ENCODE data around the gene RABGGTA. TPM values are rescaled to one million over a fixed set of nuclear protein-coding genes. Genes with fewer than 3 reads are reported as not detected.

Gene RABGGTA
- total RNA-seq, 1 donor: 21.2 TPM

GRCh38 chr14:24300326-24300980 is 29.1 kb upstream of the RABGGTA start:
- H3K4me3 ChIP-seq (ENCODE audit: low read depth, low read length): peak overlapping the region; percentile 99
- no peak for TF ChIP-seq CTCF (IDR thresholded peaks at IDR 0.05; ENCODE audit: insufficient read depth, low read length)
- DNase-seq (ENCODE audit: low read depth): no peak

- peak within 1 kb of the TSS; percentile 99 for H3K4me3 ChIP-seq (ENCODE audit: low read depth, low read length)
- TF ChIP-seq CTCF (IDR thresholded peaks at IDR 0.05; ENCODE audit: insufficient read depth, low read length): no peak
- DNase-seq (ENCODE audit: low read depth): peak; percentile 85
Observed at GRCh38 chr14:24299255-24300191, 28.1 kb upstream of the RABGGTA start, which contains the start of the genes DHRS1 and NOP9. TSS of gene DHRS1 (minus strand) at chr14:24299780. CDS start at chr14:24299106, 674 bp downstream. TSS of gene NOP9 (plus strand) at chr14:24299850. CDS start at chr14:24299955, 105 bp downstream.

DNA sequence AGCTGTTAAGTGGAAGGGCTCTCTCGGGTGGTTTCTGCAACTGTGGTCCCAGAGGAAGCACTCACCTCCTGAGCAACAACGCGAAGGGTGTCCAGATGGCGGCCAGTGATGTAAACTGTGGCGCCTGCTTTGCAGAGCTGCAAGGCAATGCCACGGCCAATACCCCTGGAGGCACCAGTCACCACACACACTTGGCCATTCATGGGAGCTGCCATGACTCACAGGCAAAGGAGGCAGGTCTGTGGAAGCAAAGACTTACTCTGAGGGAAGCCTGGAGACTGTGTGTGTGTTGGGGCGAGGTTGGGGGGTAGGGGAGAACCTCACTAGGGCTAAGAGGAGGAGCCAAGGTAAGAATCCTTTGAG is 27.5 kb upstream of the RABGGTA start:
- DNase-seq (ENCODE audit: low read depth): peak; percentile 55
- TF ChIP-seq CTCF (IDR thresholded peaks at IDR 0.05; ENCODE audit: insufficient read depth, low read length): no peak
- H3K4me3 ChIP-seq (ENCODE audit: low read depth, low read length): peak overlapping the region; percentile 99

GRCh38 chr14:24297190-24297964 is 26.0 kb upstream of the RABGGTA start:
- DNase-seq (ENCODE audit: low read depth): peak; percentile 27
- peak; percentile 41 for TF ChIP-seq CTCF (IDR thresholded peaks at IDR 0.05; ENCODE audit: insufficient read depth, low read length)
- H3K4me3 ChIP-seq (ENCODE audit: low read depth, low read length): no peak overlapping the region

DNA sequence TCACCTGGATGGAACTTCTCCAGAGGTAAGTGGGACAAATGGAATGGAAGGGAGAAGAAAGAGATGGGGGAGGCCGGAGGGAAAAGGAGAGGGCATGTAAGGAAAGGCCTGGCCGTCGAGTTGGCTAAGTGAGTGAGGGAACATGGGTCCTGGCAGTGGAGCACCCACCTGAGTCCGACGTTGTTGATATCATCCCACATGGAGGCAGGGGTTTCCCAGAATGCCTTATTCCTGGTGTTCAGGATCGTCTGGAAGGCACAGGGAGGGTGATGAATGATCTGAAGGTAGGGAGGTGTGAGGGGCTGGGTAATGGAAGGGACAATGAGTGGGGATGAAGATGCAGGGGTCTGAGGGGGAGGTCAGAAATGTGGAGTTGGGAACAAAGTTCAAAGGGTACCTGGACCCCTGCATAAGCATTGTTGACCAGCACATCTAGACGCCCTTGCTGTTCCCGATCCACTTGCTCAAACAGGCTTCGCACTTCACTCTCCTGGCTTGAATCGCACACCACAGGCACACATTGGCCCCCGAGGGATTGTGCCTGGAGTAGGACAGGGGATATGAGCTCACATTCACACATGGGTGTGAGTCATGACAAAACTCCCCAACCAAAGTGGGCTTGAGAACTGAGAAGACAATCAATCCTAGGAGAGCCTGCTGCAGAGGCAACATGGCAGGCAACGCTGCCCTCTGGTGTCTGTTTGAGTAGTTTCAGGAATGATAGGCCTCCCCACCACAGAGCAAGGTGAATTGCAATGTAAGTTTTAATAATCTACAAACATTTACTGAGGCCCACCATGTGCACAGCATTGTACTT is 25.2 kb upstream of the RABGGTA start:
- no peak overlapping the region for H3K4me3 ChIP-seq (ENCODE audit: low read depth, low read length)
- DNase-seq (ENCODE audit: low read depth): peak; percentile 93
- peak; percentile 75 for TF ChIP-seq CTCF (IDR thresholded peaks at IDR 0.05; ENCODE audit: insufficient read depth, low read length)

DNA sequence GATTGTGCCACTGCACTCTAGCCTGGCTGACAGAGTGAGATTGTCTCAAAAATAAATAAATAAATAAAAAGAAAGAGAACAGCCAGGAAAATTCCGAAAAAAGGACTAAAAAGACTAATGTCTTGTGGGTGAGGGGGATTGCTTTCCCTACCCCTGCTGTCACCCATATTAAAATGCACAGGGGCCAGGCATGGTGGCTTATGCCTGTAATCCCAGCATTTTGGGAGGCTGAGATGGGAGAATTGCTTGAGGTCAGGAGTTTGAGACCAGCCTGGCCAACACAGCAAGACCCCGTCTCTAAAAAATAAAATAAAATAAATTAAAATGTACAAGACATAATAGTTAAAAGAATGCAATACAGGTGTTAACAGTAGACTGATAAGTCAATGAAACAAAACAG is 22.1 kb upstream of the RABGGTA start:
- no peak overlapping the region for H3K4me3 ChIP-seq (ENCODE audit: low read depth, low read length)
- DNase-seq (ENCODE audit: low read depth): no peak
- no peak for TF ChIP-seq CTCF (IDR thresholded peaks at IDR 0.05; ENCODE audit: insufficient read depth, low read length)
